T-helper 1 cell treated with Interleukin-12 subunit alpha and Interleukin-12 subunit beta and Interleukin-4 antibody, amounts not matched to agents 30 ng/mL and 1 ng/mL, for 36 hours (primary cell): ENCODE data around the gene PNCK. TPM values are rescaled to one million over a fixed set of nuclear protein-coding genes. Genes with fewer than 3 reads are reported as not detected.

Experiments used
- intact Hi-C: fragments of 100-400 bp; cut with micrococcal nuclease; formaldehyde crosslinking; loops from one replicate; pipeline ENCODE4 v1.15.1; 2024
- total RNA-seq: library from RNA; stranded (reverse); gene quantifications from 2 replicates; pipeline ENCODE4 v1.2.3, GENCODE V29; 2022

Gene PNCK
- total RNA-seq, 1 donor from 2014 or later, result not detected

DNA sequence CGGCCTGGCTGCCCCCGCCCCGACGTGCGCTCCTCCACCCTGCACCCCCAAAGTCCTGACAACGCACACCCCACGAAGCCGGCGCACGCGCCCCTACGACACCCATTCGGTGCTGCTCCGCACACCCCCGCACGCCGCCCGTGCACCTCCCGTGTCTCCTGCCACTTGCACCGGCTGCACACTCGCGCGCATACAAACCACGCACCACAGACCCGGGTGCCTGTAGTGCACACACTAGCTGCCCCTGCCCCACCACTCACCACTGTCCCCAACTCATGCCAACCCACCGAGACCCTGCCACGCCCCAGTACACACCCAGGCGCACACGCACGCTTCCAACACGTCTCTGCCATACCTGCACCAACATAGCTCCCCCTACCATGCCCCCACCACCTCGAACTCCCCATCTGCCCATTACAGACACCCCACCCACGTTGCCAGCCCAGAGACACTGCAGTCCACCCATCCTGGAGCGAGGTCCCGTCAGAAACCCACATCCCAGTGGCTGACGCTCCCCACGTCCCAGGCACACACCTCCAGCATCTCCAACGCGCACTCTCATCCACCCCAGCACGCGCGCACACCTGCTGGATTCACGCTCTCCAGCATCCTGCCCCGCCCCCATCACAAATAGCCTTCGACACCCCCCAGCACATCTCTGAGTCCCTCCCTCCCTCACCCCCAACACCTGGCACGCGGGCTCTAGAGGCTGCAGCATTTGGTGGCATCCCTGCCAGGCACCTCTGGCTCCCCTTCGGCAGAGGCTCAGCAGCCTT lies 30.8 kb downstream of the PNCK start:
- intact Hi-C loops, result no loop called here

DNA sequence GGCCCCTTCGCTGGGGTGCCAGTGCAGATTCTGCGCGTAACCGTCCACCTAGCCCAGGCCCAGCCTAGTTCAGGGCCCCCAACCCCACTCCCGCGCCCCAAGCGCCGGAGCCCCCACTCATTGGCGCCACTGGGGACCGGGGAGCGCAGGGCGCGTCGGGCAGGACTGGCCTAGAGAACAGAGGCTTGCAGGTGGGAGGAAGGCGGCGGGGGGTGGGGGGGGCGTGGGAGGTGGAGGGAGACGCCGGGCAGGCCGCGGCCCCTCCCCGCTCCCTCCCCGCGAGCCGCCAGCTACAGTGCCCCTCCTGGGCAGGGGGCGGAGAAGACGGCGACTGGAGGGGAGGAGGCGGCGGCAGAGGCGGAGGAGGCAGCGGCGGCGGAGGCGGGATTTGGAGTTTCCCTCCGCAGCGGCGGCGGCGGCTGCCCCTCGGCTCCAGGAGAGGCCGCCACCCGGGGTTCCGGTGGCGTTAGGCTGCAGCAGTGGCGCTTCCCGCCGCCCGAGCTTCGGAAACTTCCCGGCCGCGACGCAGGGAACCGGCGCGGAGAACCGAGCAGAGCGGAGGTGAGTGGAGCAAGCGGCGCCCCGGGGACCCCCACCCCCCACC lies 31.5 kb downstream of the PNCK start:
- intact Hi-C loops, result no loop called here

GRCh38 chrX:153641627-153642026 lies 32.0 kb downstream of the PNCK start:
- intact Hi-C loops, result no loop called here

GRCh38 chrX:153640736-153641575 lies 32.7 kb downstream of the PNCK start:
- intact Hi-C loops, result no loop called here

DNA sequence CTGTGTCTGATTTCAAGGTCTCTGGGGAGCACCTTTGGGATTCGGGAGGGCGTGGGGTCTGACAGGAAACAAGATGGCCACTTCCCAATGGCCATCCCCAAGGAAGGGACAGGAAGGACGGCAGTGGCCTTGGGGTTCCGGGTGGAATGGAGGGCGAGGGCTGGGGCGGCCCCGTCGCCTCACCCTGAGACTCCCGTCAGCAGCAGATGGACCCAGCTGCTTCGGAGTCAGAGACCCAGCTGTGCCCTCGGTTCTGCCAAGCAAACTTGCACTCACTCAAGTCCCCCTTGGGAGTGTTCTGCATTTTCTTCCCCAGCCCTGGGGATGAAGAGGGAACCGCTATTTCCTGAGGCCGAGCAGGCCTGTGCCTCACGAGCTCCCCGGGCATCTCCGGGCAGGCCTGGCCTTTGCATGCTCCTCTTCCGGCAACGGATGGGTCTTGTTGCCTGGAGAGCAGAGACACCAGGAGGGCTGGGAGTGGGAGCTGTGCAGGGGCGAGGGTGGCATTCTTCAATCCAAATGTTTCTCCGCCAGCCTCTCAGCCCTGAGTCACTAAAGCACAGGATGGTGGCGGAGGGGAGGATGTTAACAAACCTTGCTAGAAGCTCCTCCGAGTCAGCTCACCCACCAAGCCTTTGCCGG lies 33.4 kb downstream of the PNCK start:
- intact Hi-C loops, result no loop called here

GRCh38 chrX:153639177-153640044 lies 34.2 kb downstream of the PNCK start:
- intact Hi-C loops, result no loop called here

DNA sequence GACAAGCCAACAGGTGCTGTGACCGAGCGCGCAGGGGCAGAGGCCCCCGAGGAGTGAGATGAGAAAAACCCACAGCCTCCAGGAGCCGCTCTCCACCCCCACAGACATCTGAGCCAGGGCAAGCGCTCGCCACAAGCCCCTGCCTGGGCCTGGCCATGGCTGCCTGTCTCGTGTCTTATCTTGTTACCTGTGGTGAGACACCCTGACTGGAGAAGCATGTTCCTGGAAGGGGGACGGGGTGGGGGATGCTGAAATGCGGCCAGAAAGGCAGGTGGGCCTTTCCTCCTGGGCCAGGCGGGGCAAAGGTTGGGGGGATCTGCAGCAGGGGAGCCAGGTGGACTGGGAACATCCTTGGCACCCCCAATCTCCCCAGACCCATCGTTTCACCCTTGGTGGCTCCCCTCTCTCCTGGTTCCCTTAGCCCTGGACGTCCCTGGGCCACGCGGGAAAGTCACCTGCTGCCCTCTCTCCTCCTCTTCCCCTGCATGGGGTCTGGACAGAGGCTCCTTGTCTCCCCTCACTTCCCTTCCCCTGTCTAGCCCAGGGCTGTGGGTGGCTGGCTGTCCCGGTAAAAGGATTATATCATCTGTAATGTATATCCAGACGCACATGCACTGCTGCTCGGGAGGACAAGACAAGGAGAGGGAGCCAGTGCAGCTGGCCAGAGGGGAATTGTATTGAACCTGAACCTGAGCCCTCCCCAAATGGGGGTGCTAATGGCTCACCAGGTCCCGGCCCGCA lies 35.0 kb downstream of the PNCK start:
- intact Hi-C loops, result no loop called here

DNA sequence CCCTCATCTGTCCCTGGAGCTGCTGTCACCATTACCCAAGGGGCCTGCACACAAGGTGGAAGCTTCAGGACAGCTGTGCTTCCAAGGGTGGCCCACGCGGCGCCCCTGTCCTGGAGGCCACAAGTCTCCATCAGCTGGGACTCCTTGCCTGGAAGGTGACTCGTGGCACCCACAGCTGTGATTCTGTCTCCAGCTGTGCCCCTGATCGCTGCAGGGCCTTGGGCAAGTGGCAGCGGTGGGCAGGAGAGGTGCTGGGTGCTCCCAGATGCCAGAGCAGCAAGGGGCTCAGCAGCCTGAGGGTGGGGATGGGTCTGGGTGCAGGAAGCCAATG lies 35.6 kb downstream of the PNCK start:
- intact Hi-C loops, result no loop called here

GRCh38 chrX:153637121-153638040 lies 36.2 kb downstream of the PNCK start:
- intact Hi-C loops, result no loop called here

GRCh38 chrX:153636716-153637115 lies 36.9 kb downstream of the PNCK start:
- intact Hi-C loops, result no loop called here

DNA sequence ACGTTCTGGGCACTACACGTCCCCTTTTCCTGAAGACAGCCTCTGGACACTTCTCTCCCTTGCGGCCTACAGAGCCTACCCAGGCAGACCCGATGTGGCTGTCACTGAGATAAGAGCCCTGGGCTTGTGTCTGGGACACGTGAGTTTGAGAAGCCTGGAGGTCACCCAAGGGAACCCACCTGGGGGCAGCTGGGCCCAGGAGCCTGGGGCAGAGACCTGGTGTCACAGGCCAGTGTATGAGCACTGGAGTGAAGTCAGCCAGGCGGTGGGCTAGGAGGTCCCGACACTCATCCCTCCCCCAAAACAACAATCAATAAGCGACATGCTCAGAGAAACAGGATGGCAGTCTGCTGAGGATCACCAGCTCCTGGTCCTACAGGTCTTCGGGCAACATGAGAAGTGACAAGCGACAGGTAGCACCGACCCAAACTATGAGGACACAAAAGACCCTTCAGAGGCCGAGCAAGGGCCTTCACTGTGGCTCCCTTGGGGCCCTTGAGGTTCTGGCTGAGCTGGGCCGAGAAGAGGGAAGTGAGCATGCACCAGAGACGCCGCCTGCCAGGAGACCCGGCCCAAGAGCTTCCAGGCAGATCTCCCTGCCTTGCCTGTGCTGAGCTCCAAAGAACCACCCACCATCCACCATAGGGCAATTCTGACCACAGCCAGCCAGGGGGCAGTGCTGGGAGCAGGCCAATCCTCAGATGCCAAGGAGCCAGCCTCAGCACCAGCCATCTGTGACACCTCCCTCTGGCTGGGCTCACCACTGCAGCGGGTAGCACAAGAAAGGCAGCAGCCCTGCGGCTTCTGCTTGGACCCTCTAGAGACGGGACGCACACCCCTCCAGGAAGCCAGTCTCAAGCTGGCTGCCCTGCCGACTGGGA lies 37.6 kb downstream of the PNCK start:
- intact Hi-C loops, result no loop called here

DNA sequence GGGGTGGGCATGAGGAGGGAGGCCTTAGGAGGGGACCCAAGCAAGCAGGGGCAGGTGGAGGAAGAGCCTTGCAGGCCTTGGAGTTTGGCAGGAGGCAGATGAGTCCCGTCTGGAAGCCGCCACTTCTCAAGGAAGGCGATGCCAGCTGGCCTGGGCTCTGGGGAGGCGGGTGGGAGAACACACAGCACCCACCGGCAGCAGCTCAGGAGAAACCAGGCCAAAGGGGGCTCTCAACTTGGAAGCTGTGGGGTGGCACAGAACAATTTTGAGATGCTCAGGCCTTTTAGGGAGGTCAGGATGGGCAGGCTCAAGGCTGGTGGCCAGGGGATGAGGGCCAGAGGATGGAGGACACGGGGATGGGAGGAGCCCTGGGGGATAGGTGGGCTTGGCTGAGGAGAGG lies 38.2 kb downstream of the PNCK start:
- intact Hi-C loops, result no loop called here

DNA sequence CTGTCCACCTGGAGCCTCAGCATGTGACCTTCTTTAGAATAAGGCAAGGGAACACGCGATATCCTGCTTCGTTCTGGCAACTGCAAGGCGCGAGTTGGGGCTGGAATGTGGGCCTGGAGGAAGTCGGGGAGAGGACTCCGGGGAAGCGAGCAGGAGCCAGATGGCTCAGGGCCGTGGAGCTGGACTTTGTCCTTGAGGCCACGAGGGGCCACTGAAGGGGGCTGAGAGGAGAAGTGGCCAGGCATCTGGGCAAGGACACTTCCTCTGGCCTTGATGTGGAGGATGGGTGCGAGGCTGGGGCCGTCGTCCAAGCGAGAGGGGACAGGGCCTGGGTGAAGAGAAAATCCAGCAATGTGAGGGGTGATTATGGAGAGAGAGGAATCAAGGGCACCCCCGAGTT lies 38.8 kb downstream of the PNCK start:
- intact Hi-C loops, result no loop called here

GRCh38 chrX:153634236-153634635 lies 39.4 kb downstream of the PNCK start:
- intact Hi-C loops, result no loop called here

- intact Hi-C loops, result no loop called here
Observed at GRCh38 chrX:153633607-153634180, 39.9 kb downstream of the PNCK start.

DNA sequence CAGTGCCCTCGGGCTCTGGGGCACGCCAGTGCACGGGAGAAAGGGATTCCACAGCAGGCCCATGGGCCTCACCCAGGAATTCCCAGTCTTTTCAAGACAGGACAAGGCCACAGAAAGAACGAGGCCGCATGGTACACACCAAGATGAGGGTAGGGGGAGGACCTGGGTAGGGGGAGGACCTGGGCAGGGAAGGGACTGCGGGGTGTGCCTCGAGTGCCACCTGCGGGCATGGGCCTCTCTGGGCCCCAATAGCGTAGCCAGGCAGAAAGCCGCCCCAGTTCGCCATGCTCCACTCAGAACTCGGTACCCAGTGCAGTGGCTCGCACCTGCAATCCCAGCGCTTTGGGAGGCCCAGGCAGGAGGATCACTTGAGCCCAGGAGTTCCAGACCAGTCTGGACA lies 40.6 kb downstream of the PNCK start:
- intact Hi-C loops, result no loop called here

DNA sequence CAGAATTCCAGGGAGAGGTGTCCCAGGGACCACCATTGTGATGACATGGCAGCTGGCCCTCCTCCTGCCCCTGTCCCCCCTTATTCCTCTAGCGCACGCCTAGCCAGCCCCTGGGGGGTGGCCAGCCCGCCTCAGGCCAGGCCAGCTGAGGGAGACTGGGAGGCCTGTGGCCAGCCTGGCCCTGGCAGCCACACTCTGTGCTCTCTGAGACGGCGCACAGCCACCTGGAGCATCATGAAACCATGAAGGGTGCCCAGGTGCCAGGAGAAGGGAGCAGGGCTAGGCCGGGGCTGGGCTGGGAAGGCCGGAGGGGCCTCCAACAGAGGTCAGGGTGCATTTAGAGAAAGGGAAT lies 41.0 kb downstream of the PNCK start:
- intact Hi-C loops, result no loop called here
